Body of pancreas (tissue), 4 donors: ENCODE data around the gene ZNF420.
A peak's percentile ranks its signal among the peaks of the same experiment; 100 is the strongest.

Experiments used
- POLR2A ChIP-seq, 3 donors: fragments of 450-650 bp; IDR thresholded peaks; one replicate each; pipeline ENCODE4 v1.6.1; 2016; ENCODE audit warnings: antibody characterized with exemption in 3 of 3, mild to moderate bottlenecking in 2 of 3
- TF ChIP-seq, protein P1 (sequence below), 7 experiments: fragments of 450-650 bp in 4 of 7; fragments of 200-600 bp in 3 of 7; sonication (generic) in 3 of 7; IDR thresholded peaks; one replicate each; pipeline ENCODE4 v1.5.1; 2016 to 2019; ENCODE audit warnings: antibody characterized with exemption in 7 of 7

DNA sequence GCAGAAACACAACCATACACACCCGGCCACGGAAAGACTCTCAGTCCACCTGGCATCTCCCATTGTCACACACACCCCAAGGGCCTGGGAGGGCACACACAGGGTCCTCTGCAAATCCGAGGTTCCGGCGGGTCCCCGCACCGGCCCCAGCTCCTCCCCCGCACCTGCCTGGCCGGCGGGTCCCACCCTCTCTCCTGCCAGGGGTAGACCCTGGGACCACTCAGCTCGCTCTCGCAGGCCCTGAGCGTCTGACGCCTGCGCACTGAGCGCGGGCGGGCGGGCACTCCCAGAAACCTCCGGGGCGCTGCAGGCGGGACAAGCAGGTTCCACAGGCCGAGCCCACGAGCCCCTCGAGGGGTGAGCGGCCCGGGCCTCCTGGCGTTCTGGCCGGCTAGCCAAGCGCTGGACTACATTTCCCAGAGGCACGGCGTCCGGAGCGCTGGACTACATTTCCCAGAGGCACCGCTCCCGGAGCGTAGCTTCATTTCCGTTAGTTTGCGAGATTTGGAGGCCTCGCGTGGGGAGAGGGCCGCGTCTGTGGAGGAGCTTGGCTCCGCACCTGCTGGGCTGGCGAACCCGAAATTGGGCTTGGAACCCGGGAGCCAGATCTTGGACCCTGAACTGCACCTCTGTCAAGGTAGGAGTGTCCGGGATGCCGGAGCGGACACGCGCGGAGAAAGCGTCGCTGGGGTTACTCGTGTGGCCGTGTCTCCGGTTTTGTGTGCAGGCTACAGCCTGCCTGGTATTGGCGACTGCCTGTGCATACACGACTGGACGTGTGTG, at the start of gene ZNF420:
- TF ChIP-seq, protein P1, sequence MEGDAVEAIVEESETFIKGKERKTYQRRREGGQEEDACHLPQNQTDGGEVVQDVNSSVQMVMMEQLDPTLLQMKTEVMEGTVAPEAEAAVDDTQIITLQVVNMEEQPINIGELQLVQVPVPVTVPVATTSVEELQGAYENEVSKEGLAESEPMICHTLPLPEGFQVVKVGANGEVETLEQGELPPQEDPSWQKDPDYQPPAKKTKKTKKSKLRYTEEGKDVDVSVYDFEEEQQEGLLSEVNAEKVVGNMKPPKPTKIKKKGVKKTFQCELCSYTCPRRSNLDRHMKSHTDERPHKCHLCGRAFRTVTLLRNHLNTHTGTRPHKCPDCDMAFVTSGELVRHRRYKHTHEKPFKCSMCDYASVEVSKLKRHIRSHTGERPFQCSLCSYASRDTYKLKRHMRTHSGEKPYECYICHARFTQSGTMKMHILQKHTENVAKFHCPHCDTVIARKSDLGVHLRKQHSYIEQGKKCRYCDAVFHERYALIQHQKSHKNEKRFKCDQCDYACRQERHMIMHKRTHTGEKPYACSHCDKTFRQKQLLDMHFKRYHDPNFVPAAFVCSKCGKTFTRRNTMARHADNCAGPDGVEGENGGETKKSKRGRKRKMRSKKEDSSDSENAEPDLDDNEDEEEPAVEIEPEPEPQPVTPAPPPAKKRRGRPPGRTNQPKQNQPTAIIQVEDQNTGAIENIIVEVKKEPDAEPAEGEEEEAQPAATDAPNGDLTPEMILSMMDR (IDR thresholded peaks at IDR 0.05), result peak in 2 of 7 experiments; percentile 9 to 12
- TF ChIP-seq POLR2A (IDR thresholded peaks at IDR 0.05), result peak in 2 of 3 donors; percentile 65
